HG03095 (cell line): ENCODE measurements around the gene RERG.
"Not testable (repeated sequence)": the region's sequence is repeated elsewhere in the genome, so short reads cannot be mapped to it uniquely, and the experiment has no call there.

Source experiments
- ATAC-seq: cut with Tn5 transposase; IDR thresholded peaks from one replicate; pipeline ENCODE4 v1.9.1; 2021; ENCODE audit warnings: moderate library complexity; ENCODE audit not compliant: unreplicated experiment

The RERG gene

DNA sequence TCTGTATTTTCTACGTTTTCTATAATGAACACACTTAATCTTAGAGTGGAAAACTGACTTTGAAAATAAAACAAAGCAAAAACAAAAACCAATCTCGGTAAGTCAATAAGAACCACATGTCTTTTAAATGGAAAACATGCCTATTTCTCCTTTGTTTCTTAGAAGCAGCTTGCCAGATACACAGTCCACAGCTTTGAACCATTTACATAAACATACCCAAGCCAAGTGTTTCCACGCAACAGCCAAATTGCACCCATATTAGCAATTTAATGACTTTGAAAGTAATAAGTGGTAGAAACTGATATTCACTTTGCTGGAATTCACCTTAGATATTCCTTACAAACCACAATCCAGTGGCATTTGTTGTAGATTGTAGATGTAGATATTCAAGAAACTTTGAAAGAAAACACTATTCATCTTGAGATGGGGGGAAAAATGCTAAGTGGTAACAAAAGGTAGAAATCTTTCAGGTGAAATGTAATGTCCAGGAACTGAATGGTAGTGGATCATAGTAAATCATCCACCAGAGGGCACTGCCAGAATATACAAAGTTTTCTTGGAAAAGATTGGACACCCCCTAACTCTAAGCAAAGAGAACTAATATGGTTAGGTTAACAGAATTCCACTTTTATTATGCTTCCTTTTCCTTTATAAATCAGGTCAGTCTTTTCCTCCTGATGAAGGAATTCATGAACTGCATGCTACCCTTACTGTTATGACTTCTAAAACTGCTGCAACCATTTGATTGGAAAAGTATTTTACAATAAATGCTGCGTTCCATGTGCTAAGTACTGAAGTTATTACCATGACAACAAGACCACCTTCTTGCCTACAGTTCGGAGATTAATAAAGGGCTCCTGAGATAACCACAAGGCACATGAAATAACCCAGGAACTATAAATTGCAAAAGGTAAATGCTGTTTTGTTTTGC lies 69.8 kb downstream of the RERG start:
- no peak for ATAC-seq

DNA sequence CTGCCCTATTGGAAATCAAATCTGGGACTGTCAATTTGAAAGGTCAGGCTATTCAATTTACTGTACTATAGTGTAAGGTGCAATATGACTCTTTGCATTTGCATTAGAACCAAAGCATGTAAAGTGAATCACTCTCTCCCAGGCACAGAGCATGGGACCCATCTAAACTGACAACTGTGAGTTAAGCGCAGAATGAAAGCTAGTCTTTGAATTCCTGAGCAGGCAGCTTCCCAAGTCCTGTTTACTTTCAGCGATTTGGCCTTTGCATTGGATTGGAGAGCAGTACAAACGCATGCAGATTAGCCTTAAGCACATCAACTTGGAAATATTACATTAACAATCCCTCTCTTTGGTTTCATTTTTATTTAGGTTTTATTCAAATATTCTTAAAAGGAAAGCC lies 74.6 kb downstream of the RERG start:
- no peak for ATAC-seq

DNA sequence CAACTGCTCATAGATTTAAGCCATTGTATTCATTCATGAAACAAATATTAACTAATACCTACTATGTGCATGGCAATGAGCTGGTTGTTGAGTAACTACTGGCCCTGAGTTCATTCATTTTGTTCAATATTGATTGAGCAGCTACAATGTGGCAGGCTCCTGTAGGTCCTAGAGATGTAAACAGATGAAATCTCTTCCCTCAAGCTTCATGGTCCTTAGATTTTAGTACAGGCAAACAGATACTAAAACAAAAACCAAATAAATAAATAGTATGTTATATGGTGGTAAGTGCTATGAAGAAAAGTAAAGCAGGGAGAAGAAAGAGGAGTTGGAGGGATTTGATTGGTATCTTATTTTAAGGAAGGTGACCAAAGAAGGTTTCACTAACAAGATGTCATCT lies 77.8 kb downstream of the RERG start:
- no peak for ATAC-seq

DNA sequence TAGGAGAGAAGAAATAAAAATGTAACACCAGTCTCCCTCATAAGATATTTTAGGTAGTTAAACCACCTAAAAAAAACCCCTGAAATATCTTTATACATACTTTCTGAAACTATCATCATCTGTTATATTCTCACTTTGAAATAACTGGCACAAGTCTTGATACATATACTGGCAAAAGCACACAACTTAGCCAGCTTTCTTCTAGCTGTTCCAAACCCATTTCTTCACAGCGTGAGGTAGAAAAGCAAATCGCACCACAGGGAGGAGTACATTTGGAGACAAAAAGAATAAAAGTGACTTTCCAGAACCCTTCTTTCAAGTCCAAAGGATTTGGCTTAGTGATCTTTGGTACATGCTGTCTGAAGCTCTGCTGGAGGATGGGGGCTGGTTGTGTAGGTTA lies 78.5 kb downstream of the RERG start:
- no peak for ATAC-seq

DNA sequence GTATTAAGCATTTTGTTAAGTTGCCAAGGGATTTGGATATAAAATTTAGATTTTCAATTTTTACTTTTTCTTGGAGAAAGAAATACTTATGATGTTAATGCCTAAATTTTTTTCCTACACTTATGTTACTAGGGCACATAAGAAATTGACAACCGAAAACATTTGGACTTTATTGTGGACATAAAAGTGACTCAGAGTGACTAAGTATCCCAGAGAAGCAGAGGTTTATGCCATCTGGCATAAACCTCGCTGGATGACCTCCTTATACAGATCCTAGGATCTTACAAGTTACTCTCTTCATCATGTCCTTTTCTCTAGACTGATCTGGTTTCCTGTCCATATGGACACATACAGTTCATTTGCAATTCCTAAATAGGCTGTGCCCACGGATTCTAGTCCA lies 89.8 kb downstream of the RERG start:
- ATAC-seq: no peak

DNA sequence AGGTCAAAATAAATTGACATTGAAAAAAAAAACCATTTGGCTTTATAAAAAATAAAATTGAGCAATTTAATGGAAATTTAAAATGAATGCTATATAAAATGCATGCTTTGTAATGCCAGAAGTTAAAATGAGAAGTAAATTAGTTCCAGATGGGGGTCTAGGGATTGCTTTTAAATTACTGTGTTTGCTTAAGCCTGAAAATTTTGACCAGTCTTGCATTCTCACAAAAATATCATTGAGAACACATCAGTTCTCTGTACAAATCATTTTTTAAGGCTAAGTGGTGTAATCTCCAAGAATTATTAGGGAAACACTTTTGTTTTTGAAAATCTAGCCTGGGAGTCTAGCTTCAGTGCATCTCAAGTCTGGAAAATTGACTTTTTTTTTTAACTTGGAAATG lies 90.7 kb downstream of the RERG start:
- no peak for ATAC-seq

DNA sequence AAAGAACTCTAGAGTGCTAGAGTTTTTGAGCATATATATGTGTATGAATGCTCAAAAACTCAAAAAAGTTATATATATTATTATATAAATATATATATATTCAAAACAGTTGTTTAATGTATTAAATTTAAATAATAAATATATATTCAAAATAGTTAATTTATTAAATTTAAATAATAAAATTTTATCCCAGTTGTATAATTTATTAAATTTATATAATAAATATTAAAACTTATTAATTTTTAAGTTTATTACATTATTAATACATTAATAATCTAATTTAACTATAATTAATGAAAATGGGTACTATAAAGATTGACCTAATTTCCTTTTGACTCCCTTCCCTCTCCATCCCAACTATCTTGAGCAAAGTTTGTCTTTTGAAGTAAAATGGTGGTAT lies 97.8 kb downstream of the RERG start:
- no peak for ATAC-seq

DNA sequence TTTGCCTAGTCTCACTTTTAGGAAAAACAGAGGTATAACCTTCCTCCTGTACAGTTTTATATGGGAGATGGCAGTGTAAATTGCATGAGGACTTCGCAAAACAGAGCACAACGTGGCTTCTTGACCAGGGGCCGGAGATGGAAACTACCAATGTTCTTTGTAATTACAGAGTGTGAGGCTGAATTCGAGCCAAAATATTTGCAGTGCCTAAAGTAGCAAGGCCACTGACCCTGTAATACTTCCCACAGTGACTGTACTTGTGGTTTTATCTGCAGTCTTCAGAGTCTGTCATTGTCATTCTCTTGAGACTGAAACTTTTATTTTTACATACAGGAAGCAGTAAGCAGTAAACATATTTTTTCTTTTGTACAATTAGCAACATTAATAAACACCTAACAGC lies 98.9 kb downstream of the RERG start:
- ATAC-seq: no peak

DNA sequence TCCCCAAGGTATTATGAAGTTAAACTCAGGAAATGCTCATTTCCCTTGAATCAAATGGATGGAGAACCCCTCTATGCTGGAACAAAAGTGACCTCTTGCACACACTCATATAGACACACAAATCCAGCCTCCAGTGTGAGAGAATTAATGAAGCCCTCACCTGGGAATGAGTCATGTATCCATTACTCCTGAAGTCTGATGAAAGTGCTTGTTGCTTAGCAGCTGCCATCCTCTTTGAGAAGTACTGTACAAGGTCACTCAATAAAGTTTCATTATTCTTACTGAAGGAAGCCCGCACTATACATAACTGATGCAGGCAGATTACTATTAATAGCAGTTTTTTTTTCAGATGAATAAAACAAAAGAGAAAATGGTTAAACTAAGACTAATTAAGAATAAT lies 102.3 kb downstream of the RERG start:
- ATAC-seq: no peak

DNA sequence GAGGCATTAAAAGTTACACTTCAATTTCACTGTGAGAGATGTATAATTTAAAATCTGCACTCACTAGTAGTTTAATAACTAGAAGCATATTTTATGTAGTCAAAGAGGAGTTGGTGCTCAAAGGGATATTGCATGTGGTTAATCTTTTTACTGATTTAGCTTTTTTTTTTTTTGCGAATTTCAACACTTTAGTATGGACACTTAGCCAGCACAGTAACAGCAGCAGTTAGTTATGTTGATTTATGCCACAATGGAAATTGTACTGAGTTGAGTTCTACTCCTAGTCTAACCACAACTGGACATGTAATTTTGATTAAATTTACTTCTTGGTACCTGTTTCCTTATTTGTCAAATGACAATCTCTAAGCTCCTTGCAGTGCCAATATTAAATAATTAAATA lies 104.2 kb downstream of the RERG start:
- ATAC-seq: no peak

DNA sequence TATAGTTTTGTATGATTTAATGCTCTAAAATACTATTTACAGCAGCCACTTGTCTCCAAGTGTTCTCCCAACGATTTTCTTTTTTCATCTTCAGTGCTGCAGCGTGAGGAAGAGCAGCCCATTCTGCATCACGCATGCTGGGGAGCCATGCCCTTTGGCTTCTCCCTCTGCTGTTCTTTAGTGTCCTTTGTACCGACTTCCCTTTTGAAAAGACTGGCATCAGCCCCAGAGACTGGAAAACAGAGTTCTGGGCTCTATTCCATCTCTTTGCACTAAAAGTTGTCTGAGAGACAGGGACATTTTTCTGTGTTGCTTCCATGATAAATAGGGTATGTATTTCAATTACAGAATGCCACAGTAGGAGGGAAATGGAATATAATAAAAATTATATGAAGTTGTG lies 105.1 kb downstream of the RERG start:
- ATAC-seq: no peak

DNA sequence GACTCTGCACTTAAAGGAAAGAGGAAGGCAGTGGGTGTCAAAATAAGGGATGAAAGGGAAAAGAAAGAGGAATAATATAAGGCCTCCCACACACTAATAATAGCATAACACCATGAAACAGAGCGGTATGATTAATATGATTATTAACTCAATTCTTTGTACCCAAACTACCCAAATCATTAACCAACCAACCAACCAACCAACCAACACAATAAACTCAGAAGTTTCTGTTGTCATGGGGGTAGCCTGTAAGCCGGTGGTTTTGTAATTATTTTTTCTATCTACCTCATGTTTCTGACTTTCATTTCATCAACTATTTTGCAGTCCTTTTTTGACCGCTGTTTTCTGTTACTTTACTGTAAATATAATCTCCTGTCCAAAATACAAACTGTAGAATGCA lies 105.8 kb downstream of the RERG start:
- no peak for ATAC-seq

DNA sequence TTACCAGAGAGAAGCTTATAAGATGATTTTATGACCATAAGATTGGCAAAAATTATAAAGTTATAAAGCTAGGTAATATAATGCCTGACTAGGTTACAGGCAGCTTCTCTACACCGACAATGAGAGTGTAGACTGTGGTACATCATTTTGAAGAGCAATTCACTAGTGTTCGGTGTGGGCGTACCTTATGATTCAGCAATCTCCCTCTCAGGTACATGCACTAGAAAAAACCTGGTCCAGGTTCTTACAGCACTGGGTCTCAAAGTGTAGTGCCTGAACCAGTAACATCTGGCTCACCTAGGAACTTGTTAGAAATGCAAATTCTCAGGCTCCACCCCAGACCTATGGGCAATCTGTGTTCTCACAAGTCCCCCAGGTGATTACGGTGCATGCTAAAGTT lies 106.7 kb downstream of the RERG start:
- ATAC-seq: no peak

DNA sequence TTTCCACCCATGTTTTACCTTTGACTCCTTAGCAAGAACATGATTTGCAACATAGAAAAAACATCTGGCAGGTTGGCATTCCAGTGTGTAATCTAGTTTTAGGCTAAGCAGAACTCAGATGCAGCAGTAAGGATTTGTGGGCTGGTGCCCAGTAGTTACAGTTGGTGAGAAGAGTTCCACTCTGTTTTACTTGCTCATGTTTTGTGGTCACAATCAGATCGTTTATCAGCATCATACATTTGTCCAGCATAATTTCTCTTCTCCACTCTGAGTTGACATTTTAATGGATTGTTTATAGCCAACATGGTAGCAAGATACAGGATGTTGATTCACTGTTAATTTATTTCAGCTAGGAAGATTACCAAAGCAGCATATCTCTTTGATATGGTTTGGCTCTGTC lies 128.4 kb downstream of the RERG start:
- no peak for ATAC-seq

DNA sequence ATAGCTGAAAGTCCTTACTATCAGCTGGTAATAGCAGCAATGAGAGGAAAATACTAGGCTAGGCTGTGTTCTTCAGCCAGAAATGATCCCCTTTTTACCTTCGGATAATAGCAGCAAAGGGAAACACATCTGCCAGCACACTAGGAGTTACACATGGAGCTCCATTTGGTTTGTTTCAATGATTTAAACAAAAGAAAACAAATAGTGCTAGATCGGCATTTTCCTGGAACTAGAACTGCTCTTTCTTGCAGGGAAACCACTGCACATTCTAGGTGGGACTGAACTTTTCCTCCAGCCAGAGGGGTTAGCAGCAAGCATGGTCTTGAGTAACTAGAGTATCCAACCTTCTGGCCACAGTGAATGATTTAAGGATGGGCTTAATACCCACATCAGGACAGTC lies 130.8 kb downstream of the RERG start:
- ATAC-seq: no peak

DNA sequence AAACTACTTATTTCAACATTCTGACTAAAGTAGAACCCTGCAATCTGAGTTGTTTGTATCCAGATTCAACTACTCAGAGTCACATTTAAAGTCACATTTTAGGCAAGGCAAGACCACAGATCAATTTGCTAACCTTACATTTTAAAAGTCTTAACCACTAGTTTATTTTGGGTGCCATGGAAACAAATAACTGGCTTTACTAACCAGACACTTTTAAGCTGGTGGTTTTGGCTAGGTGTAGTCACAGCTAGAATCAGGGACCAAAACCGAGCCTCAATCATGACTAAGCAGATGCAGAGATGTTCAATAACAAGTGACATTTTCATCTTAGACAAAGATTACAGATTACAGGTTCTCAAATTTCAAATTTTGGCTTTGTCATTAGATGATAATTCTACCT lies 133.1 kb downstream of the RERG start:
- no peak for ATAC-seq

DNA sequence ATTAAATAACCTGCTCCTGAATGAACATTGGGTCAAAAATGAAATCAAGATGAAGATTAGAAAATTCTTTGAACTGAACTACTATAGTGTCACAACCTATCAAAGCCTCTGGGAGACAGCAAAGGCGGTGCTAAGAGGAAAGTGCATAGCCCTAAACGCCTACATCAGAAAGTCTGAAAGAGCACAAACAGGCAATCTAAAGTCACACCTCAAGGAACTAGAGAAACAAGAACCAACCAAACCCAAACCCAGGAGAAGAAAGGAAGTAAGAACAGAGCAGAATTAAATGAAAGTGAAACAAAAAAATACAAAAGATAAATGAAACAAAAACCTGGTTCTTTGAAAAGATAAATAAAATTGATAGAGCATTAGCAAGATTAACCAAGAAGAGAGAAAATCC lies 143.5 kb downstream of the RERG start:
- not testable (repeated sequence) for ATAC-seq

DNA sequence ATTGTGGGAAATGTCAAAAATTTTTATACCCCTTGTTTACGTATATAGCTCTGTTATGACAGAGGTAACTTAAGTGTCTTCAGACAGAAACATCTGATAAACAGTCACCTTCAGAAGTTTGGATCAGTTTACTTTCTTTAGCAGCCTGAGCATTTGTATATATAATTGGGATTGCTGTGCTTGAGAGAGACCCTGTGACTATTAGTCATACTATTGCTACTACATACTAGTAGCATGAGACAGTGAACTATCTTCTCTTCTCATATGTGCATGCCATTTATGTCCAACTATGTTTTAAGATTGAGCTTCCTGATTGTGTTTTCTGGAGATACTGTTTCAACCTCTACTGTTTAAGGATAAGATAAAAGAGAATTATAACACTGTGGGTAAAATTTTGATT lies 146.9 kb downstream of the RERG start:
- ATAC-seq: no peak

DNA sequence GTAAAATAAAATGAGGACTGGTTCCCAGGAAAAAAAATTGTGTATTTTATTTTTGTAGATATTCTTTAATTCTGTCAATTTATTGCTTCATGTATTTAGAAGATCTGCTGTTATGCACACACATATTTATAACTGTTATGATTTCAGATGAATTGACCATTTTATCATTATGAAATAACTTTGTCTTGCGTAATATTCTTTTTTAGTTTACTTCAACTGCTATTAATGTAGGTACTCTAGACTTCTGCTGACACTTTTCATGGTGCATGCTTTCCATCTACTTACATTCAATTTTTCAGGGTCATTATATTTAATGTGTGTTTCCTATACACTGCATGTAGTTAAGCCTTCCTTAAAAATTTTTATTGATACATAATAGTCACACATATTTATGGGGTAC lies 162.1 kb downstream of the RERG start:
- ATAC-seq: no peak
